ENCODE results near the gene HS6ST2.
A peak's percentile ranks its signal among the peaks of the same experiment; 100 is the strongest.

GRCh38 chrX:133005042-133005441 is 46.6 kb upstream of the HS6ST2 start:
- TF ChIP-seq CTCF (IDR thresholded peaks at IDR 0.05): peak in 1 of 2 donors; percentile 26
- TF ChIP-seq POLR2AphosphoS5 (IDR thresholded peaks at IDR 0.05): no peak
- TF ChIP-seq EP300 (IDR thresholded peaks at IDR 0.05): no peak
